ENCODE results near the gene RAD23B. TPM values are rescaled to one million over a fixed set of nuclear protein-coding genes. Genes with fewer than 3 reads are reported as not detected.

Gene RAD23B
- total and polyA plus RNA-seq, 2 of the 13 experiments (the other 11 are each of a cell fraction or from before 2014, with no cell fraction given), result 133 to 156 TPM

- in situ Hi-C loops (cut with HindIII; ENCODE audit: extremely low pct_ligation_motif_present, low pct_unique_long_range_greater_than_20kb), result no loop called here
- BruUV-seq (replicated peaks), result no TSS peak
- H3K4me3 ChIP-seq (replicated peaks in 1 of 3; ENCODE audit: insufficient read depth in 1 of 3, low read depth in 2 of 3, low read length in 3 of 3), result no peak overlapping the region
- DNase-seq (ENCODE audit: low spot score) (no peak), ATAC-seq (no peak), FAIRE-seq (no peak)
- no peak overlapping the region for H3K9ac ChIP-seq (ENCODE audit: insufficient read depth, low read depth, low read length)
- no peaks in the 10 kb centered on the region for H4K20me1 ChIP-seq (ENCODE audit: insufficient read depth, low read length)
- H3K4me2 ChIP-seq (ENCODE audit: low read depth, low read length), result no peak overlapping the region
- no peak overlapping the region for H2AFZ ChIP-seq (ENCODE audit: low read length)
- WGBS (ENCODE audit: low lambda C conversion rate), result 96% methylated on average over 16 of the region's 16 CpGs
- TF ChIP-seq POLR2AphosphoS2 (IDR thresholded peaks at IDR 0.05; ENCODE audit: low read depth, low read length), result peak; percentile 24; the same call in 1 of the 2 replicates
- TF ChIP-seq CSRNP1 (CRISPR knock-in tag; IDR thresholded peaks at IDR 0.05), result no peak
- TF ChIP-seq AGO2 (optimal IDR thresholded peaks at IDR 0.05; ENCODE audit: low read depth, low read length), result peak; percentile 63
- peak; percentile 80 for TF ChIP-seq RBM22 (optimal IDR thresholded peaks at IDR 0.05; ENCODE audit: low read length)
- 0 out of 2 replicates have a peak, but pooled peaks have one; percentile 9 for TF ChIP-seq POLR2AphosphoS5 (IDR thresholded peaks at IDR 0.05; ENCODE audit: low read depth, low read length)
- CTCF ChIA-PET (ENCODE audit: low intra/inter-chr PET ratio, low total read pairs), result no interaction called here
- no peak overlapping the region for H3K27ac ChIP-seq (ENCODE audit: extremely low read length, insufficient read depth, low read length)
- H3K4me1 ChIP-seq (ENCODE audit: insufficient read depth, low read length), result peaks cover 29% of the 10 kb centered on the region
- H3K9me3 ChIP-seq (ENCODE audit: low read length), result no peaks in the 10 kb centered on the region
- H3K36me3 ChIP-seq (replicated peaks in 1 of 2; ENCODE audit: control insufficient read depth in 1 of 2, insufficient read depth in 2 of 2, low read length in 2 of 2), result peaks cover 11 to 22% of the 10 kb centered on the region in 2 experiments
- no peaks in the 10 kb centered on the region for H3K79me2 ChIP-seq (ENCODE audit: insufficient read depth, low read length)
- no peaks in the 10 kb centered on the region for H3K27me3 ChIP-seq (ENCODE audit: control insufficient read depth in 1 of 2, insufficient read depth in 2 of 2, low read length in 2 of 2)
- POLR2A ChIA-PET, result no interaction called here
- intact Hi-C loops (cut with micrococcal nuclease; ENCODE audit: unreplicated experiment), result no loop called here
Observed at GRCh38 chr9:107337676-107338590, 54.9 kb downstream of the RAD23B start.

All from HepG2 (cell line).